ENCODE data around the gene MARCHF6. TPM values are rescaled to one million over a fixed set of nuclear protein-coding genes. Genes with fewer than 3 reads are reported as not detected.

MARCHF6 gene
- total and polyA plus RNA-seq, 9 of the 15 experiments (the other 6 are each of a cell fraction or from before 2014, with no cell fraction given), result 74.1 to 456 (median 116) TPM

DNA sequence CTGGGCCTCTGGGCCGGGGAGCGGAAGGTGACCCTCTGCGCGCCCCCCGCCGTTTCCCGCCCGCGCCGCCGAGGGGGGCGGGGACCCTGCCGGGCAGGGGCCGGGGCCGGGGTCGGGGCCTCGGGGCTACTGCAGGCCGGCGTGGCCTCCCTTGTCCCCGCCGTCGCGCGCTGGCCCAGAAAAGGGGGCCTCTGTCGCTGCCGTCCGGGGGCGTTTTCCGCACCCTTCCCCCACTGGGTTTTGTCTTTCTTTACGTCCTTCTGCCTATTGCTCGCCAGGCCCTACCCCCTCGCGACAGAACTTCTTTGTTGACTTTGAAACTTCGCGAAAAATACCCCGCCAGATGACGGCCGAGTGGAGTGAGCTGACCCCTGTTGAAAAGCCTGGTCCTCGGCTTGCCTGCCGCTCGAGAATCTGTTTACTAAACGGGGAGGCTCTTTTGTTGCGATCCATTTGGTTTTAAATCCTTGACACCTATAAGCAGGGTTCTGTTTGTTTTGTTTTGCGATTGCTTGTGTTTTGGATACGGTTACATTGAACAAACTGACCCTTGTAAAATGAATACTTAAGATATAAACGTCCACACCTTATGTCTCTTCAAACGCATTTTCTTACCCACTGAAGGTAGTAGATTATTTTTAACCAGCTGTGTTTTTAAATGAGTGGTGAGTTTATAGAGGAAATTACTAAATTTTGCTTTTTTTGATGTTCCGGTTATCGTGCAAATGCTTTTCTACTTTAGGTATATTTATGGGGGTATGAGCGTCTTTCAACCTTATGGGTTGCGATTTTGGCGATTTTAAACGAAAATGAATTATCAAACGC lies 765 bp downstream of the MARCHF6 start (continued):
- TF ChIP-seq, protein P1, sequence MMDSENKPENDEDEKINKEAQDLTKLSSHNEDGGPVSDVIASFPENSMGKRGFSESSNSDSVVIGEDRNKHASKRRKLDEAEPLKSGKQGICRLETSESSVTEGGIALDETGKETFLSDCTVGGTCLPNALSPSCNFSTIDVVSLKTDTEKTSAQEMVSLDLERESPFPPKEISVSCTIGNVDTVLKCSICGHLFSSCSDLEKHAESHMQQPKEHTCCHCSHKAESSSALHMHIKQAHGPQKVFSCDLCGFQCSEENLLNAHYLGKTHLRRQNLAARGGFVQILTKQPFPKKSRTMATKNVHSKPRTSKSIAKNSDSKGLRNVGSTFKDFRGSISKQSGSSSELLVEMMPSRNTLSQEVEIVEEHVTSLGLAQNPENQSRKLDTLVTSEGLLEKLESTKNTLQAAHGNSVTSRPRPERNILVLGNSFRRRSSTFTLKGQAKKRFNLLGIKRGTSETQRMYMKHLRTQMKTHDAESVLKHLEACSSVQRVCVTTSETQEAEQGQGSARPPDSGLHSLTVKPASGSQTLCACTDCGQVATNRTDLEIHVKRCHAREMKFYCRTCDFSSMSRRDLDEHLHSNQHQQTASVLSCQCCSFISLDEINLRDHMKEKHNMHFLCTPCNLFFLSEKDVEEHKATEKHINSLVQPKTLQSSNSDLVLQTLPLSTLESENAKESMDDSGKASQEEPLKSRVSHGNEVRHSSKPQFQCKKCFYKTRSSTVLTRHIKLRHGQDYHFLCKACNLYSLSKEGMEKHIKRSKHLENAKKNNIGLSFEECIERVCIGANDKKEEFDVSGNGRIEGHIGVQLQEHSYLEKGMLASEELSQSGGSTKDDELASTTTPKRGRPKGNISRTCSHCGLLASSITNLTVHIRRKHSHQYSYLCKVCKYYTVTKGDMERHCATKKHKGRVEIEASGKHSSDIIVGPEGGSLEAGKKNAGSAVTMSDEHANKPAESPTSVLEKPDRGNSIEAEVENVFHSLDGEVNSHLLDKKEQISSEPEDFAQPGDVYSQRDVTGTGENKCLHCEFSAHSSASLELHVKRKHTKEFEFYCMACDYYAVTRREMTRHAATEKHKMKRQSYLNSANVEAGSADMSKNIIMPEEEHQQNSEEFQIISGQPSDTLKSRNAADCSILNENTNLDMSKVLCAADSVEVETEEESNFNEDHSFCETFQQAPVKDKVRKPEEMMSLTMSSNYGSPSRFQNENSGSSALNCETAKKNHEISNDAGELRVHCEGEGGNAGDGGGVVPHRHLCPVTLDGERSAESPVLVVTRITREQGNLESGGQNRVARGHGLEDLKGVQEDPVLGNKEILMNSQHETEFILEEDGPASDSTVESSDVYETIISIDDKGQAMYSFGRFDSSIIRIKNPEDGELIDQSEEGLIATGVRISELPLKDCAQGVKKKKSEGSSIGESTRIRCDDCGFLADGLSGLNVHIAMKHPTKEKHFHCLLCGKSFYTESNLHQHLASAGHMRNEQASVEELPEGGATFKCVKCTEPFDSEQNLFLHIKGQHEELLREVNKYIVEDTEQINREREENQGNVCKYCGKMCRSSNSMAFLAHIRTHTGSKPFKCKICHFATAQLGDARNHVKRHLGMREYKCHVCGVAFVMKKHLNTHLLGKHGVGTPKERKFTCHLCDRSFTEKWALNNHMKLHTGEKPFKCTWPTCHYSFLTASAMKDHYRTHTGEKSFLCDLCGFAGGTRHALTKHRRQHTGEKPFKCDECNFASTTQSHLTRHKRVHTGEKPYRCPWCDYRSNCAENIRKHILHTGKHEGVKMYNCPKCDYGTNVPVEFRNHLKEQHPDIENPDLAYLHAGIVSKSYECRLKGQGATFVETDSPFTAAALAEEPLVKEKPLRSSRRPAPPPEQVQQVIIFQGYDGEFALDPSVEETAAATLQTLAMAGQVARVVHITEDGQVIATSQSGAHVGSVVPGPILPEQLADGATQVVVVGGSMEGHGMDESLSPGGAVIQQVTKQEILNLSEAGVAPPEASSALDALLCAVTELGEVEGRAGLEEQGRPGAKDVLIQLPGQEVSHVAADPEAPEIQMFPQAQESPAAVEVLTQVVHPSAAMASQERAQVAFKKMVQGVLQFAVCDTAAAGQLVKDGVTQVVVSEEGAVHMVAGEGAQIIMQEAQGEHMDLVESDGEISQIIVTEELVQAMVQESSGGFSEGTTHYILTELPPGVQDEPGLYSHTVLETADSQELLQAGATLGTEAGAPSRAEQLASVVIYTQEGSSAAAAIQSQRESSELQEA (IDR thresholded peaks at IDR 0.05; ENCODE audit: low read depth), result no peak
- peak; percentile 45; the same call in 1 of the 2 replicates for TF ChIP-seq SMARCA4 (IDR thresholded peaks at IDR 0.05)
- no peak for TF ChIP-seq GABPB1 (CRISPR knock-in tag; IDR thresholded peaks at IDR 0.05)
- TF ChIP-seq FOS (IDR thresholded peaks at IDR 0.05; ENCODE audit: extremely low read depth, insufficient read length), result no peak
- TF ChIP-seq HIVEP1 (CRISPR knock-in tag; IDR thresholded peaks at IDR 0.05), result no peak
- no peak for TF ChIP-seq MEIS2 (IDR thresholded peaks at IDR 0.05; ENCODE audit: partially characterized antibody)
- TF ChIP-seq BMI1 (IDR thresholded peaks at IDR 0.05; ENCODE audit: low read length), result no peak
- no peak for TF ChIP-seq NCOA6 (IDR thresholded peaks at IDR 0.05)
- TF ChIP-seq IRF2 (CRISPR knock-in tag; IDR thresholded peaks at IDR 0.05), result no peak
- TF ChIP-seq HMG20B (CRISPR knock-in tag; IDR thresholded peaks at IDR 0.05), result no peak
- no peak for TF ChIP-seq SNRNP70 (optimal IDR thresholded peaks at IDR 0.05; ENCODE audit: low read depth, low read length)
- TF ChIP-seq KDM1A (IDR thresholded peaks at IDR 0.05), result no peak
- TF ChIP-seq, protein P2, sequence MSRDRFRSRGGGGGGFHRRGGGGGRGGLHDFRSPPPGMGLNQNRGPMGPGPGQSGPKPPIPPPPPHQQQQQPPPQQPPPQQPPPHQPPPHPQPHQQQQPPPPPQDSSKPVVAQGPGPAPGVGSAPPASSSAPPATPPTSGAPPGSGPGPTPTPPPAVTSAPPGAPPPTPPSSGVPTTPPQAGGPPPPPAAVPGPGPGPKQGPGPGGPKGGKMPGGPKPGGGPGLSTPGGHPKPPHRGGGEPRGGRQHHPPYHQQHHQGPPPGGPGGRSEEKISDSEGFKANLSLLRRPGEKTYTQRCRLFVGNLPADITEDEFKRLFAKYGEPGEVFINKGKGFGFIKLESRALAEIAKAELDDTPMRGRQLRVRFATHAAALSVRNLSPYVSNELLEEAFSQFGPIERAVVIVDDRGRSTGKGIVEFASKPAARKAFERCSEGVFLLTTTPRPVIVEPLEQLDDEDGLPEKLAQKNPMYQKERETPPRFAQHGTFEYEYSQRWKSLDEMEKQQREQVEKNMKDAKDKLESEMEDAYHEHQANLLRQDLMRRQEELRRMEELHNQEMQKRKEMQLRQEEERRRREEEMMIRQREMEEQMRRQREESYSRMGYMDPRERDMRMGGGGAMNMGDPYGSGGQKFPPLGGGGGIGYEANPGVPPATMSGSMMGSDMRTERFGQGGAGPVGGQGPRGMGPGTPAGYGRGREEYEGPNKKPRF (IDR thresholded peaks at IDR 0.05; ENCODE audit: low read depth, low read length), result no peak
- no peak for TF ChIP-seq PRPF4 (IDR thresholded peaks at IDR 0.05; ENCODE audit: insufficient read depth, low read depth, low read length, poor library complexity, severe bottlenecking)
- no peak for TF ChIP-seq POLR3A (IDR thresholded peaks at IDR 0.05; ENCODE audit: borderline replicate concordance, extremely low read depth, insufficient read depth, insufficient read length)
- TF ChIP-seq, protein P3, sequence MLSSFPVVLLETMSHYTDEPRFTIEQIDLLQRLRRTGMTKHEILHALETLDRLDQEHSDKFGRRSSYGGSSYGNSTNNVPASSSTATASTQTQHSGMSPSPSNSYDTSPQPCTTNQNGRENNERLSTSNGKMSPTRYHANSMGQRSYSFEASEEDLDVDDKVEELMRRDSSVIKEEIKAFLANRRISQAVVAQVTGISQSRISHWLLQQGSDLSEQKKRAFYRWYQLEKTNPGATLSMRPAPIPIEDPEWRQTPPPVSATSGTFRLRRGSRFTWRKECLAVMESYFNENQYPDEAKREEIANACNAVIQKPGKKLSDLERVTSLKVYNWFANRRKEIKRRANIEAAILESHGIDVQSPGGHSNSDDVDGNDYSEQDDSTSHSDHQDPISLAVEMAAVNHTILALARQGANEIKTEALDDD (IDR thresholded peaks at IDR 0.05), result no peak
- no peak for TF ChIP-seq PHF21A (IDR thresholded peaks at IDR 0.05; ENCODE audit: borderline replicate concordance, low read depth)
